HCT116 (cell line): ENCODE results near the gene PDE4D. TPM values are rescaled to one million over a fixed set of nuclear protein-coding genes. Genes with fewer than 3 reads are reported as not detected.

ENCODE experiments used
- ATAC-seq: fragments of 200-7000 bp; cut with Tn5 transposase; 2 replicates; pipeline ENCODE4 v1.9.1; 2020; ENCODE audit warnings: mild to moderate bottlenecking, moderate library complexity
- BruUV-seq: library from RNA; stranded (reverse); fragments of 400-500 nt; replicated peaks from 2 replicates; lab custom pipeline; 2021; lab: Mats Ljungman, UMichigan
- CTCF ChIA-PET: fragments of 300-600 bp; sonication (Branson Sonifier 250); formaldehyde crosslinking; loops from one replicate; lab custom pipeline; 2021; ENCODE audit warnings: antibody characterized with exemption; lab: Charles Lee
- POLR2A ChIA-PET: fragments of 300-600, 350-600 bp; sonication (Branson Sonifier 250); formaldehyde crosslinking; loops from one replicate; lab custom pipeline; 2021; ENCODE audit warnings: antibody characterized with exemption; lab: Charles Lee
- RAD21 ChIA-PET, 2 experiments: fragments of 300-600 bp; sonication (Branson Sonifier 250); formaldehyde crosslinking; loops; one replicate each; lab custom pipeline; 2023; ENCODE audit warnings: low total read pairs in 2 of 2; ENCODE audit not compliant: uncharacterized antibody in 2 of 2, unreplicated experiment in 2 of 2, low non-redundant PET in 1 of 2; lab: Charles Lee
- DNase-seq: peaks from one replicate; pipeline ENCODE4 v3.0.0-alpha.2; 2010; ENCODE audit warnings: low read depth, low spot score
- H2AFZ ChIP-seq: fragments of 200-600 bp; shearing (Covaris generic), sonication (generic); 2 replicates; pipeline ENCODE4 v1.6.1; 2017; ENCODE audit warnings: low read depth, mixed run types, mixed read lengths, antibody characterized with exemption, low read length; ENCODE audit not compliant: poor library complexity, severe bottlenecking
- H3K27ac ChIP-seq: 2 replicates; pipeline ENCODE4 v1.5.1; 2012; ENCODE audit warnings: low read depth, low read length
- H3K27me3 ChIP-seq: fragments of 200-600 bp; sonication (generic); 2 replicates; pipeline ENCODE4 v1.6.1; 2016; ENCODE audit warnings: mixed run types, low read length, mixed read lengths; ENCODE audit not compliant: insufficient read depth
- H3K36me3 ChIP-seq, 2 experiments: fragments of 200-500 bp in 1 of 2; fragments of 200-600 bp in 1 of 2; sonication (Bioruptor generic) in 1 of 2; sonication (generic) in 1 of 2; 2 replicates each; pipeline versions ENCODE4 v1.5.1 to v1.6.1; 2014 to 2016; ENCODE audit warnings: low read length in 2 of 2, inconsistent platforms in 1 of 2, mixed read lengths in 1 of 2, mixed run types in 1 of 2; ENCODE audit not compliant: insufficient read depth in 2 of 2, control insufficient read depth in 1 of 2
- H3K4me1 ChIP-seq, 2 experiments: fragments of 200-600 bp in 1 of 2; sonication (generic) in 1 of 2; 2 replicates each; pipeline versions ENCODE4 v1.5.1 to v1.6.1; 2012 to 2017; ENCODE audit warnings: low read length in 2 of 2, inconsistent platforms in 1 of 2, mild to moderate bottlenecking in 1 of 2, mixed read lengths in 1 of 2, mixed run types in 1 of 2, moderate library complexity in 1 of 2; ENCODE audit not compliant: insufficient read depth in 2 of 2, control insufficient read depth in 1 of 2
- H3K4me2 ChIP-seq: fragments of 200-600 bp; sonication (generic); 2 replicates; pipeline ENCODE4 v1.6.1; 2017; ENCODE audit warnings: mixed run types, low read length, mixed read lengths
- H3K4me3 ChIP-seq, 2 experiments: fragments of 200-600 bp in 1 of 2; sonication (generic) in 1 of 2; replicated peaks in 1 of 2; 2 replicates each; pipeline ENCODE4 v1.5.1; 2011 to 2016; ENCODE audit warnings: low read length in 2 of 2, control low read depth in 1 of 2, low read depth in 1 of 2, mild to moderate bottlenecking in 1 of 2, mixed read lengths in 1 of 2, mixed run types in 1 of 2
- H3K79me2 ChIP-seq: fragments of 200-600 bp; sonication (generic); 2 replicates; pipeline ENCODE4 v1.6.1; 2017; ENCODE audit warnings: mild to moderate bottlenecking, mixed run types, low read length, moderate library complexity, mixed read lengths; ENCODE audit not compliant: insufficient read depth
- H3K9ac ChIP-seq: fragments of 200-600 bp; sonication (generic); 2 replicates; pipeline ENCODE4 v1.6.1; 2016; ENCODE audit warnings: low read length, mixed read lengths
- H3K9me2 ChIP-seq: fragments of 200-600 bp; sonication (generic), shearing (Covaris generic); 2 replicates; pipeline ENCODE4 v1.6.1; 2017; ENCODE audit warnings: mixed run types, mild to moderate bottlenecking, moderate library complexity; ENCODE audit not compliant: insufficient read depth
- H3K9me3 ChIP-seq, 2 experiments: fragments of 200-500 bp in 1 of 2; fragments of 200-600 bp in 1 of 2; sonication (Bioruptor generic) in 1 of 2; sonication (generic) in 1 of 2; 2 replicates each; pipeline ENCODE4 v1.6.1; 2014 to 2017; ENCODE audit warnings: low read length in 2 of 2, mixed read lengths in 2 of 2, inconsistent platforms in 1 of 2, low read depth in 1 of 2, mild to moderate bottlenecking in 1 of 2, mixed run types in 1 of 2, moderate library complexity in 1 of 2; ENCODE audit not compliant: control insufficient read depth in 1 of 2, insufficient read depth in 1 of 2
- H4K20me1 ChIP-seq: fragments of 200-600 bp; sonication (generic), shearing (Covaris generic); 2 replicates; pipeline ENCODE4 v1.6.1; 2017; ENCODE audit warnings: mixed run types, mild to moderate bottlenecking, moderate library complexity; ENCODE audit not compliant: insufficient read depth
- CEBPB ChIP-seq: IDR thresholded peaks from 2 replicates; pipeline ENCODE4 v1.6.1; 2012; ENCODE audit warnings: low read depth
- ELF1 ChIP-seq: IDR thresholded peaks from 2 replicates; pipeline ENCODE4 v1.6.1; 2012; ENCODE audit warnings: low read depth, borderline replicate concordance
- EZH2 ChIP-seq: fragments of 200-600 bp; sonication (generic); IDR thresholded peaks from 2 replicates; pipeline ENCODE4 v1.6.1; 2017; ENCODE audit warnings: antibody characterized with exemption, mixed run types
- FOSL1 ChIP-seq: IDR thresholded peaks from 2 replicates; pipeline ENCODE4 v1.6.1; 2012; ENCODE audit warnings: low read depth
- RAD21 ChIP-seq: IDR thresholded peaks from 2 replicates; pipeline ENCODE4 v1.6.1; 2012; ENCODE audit warnings: low read depth, mild to moderate bottlenecking
- SRF ChIP-seq: IDR thresholded peaks from 2 replicates; pipeline ENCODE4 v1.6.1; 2012; ENCODE audit warnings: low read depth
- ZNF274 ChIP-seq: fragments of 200-500 bp; sonication (Bioruptor generic); IDR thresholded peaks from 2 replicates; pipeline ENCODE4 v1.6.1; 2014; ENCODE audit warnings: mild to moderate bottlenecking, low read depth, low read length, inconsistent platforms
- intact Hi-C: fragments of 100-400 bp; cut with micrococcal nuclease; formaldehyde crosslinking; loops from 2 replicates; pipeline ENCODE4 v1.10.0; 2022
- total RNA-seq: library from RNA; stranded (reverse); gene quantifications from one replicate; pipeline ENCODE4 v1.2.1, GENCODE V29; 2021; ENCODE audit not compliant: unreplicated experiment

Gene PDE4D
- total RNA-seq, 1 experiment from 2014 or later: 1.1 TPM

GRCh38 chr5:59729357-59729756, 164.2 kb downstream of the PDE4D start:
- no peaks in the 10 kb centered on the region for H3K36me3 ChIP-seq
- intact Hi-C loops: no loop called here
- no peaks in the 10 kb centered on the region for H3K9me2 ChIP-seq
- no peaks in the 10 kb centered on the region for H4K20me1 ChIP-seq
- no TSS peak for BruUV-seq
- no peaks in the 10 kb centered on the region for H3K4me1 ChIP-seq
- no peak for ATAC-seq
- TF ChIP-seq RAD21 (no peak), CEBPB (no peak), ELF1 (no peak), SRF (no peak), ZNF274 (no peak), FOSL1 (no peak)
- no peaks in the 10 kb centered on the region for H3K79me2 ChIP-seq
- H3K4me2 ChIP-seq: no peak overlapping the region
- POLR2A ChIA-PET: no interaction called here
- no peak overlapping the region for H3K9ac ChIP-seq
- CTCF ChIA-PET: no interaction called here
- no peaks in the 10 kb centered on the region for H3K9me3 ChIP-seq
- RAD21 ChIA-PET: no interaction called here
- no peak overlapping the region for H2AFZ ChIP-seq
- H3K27me3 ChIP-seq: no peaks in the 10 kb centered on the region; the same call in 1 of the 2 replicates
- H3K4me3 ChIP-seq: no peak overlapping the region
- no peak for DNase-seq
- H3K27ac ChIP-seq: no peak overlapping the region

- peaks cover 3% of the 10 kb centered on the region; the same call in 1 of the 2 replicates for H3K27me3 ChIP-seq
- ChIA-PET POLR2A (no interaction called here), CTCF (no interaction called here), RAD21 (no interaction called here)
- no peaks in the 10 kb centered on the region for H3K36me3 ChIP-seq
- H2AFZ ChIP-seq: no peak overlapping the region
- no peaks in the 10 kb centered on the region for H3K9me2 ChIP-seq
- BruUV-seq: no TSS peak
- intact Hi-C loops: no loop called here
- H3K4me2 ChIP-seq: no peak overlapping the region
- H3K4me3 ChIP-seq: no peak overlapping the region
- H3K79me2 ChIP-seq: no peaks in the 10 kb centered on the region
- H3K4me1 ChIP-seq: no peaks in the 10 kb centered on the region
- no peaks in the 10 kb centered on the region for H4K20me1 ChIP-seq
- H3K27ac ChIP-seq: no peak overlapping the region
- H3K9me3 ChIP-seq: no peaks in the 10 kb centered on the region
- TF ChIP-seq EZH2: no peak
- DNase-seq (no peak), ATAC-seq (no peak)
- H3K9ac ChIP-seq: no peak overlapping the region
Observed at GRCh38 chr5:59728356-59728755, 165.2 kb downstream of the PDE4D start.
